Keratinocyte (primary cell): ENCODE data around the gene PTPRN2. TPM values are rescaled to one million over a fixed set of nuclear protein-coding genes. Genes with fewer than 3 reads are reported as not detected.
"Not testable (repeated sequence)": the region's sequence is repeated elsewhere in the genome, so short reads cannot be mapped to it uniquely, and the experiment has no call there.

Source experiments
- DNase-seq: peaks from one replicate; pipeline ENCODE4 v3.0.0-alpha.2; 2011; ENCODE audit warnings: low read depth, missing footprints, low spot score
- FAIRE-seq: peaks from 2 replicates; lab custom pipeline; 2011; peaks lifted over from hg19 to GRCh38; lab: Jason Lieb, UNC
- H2AFZ ChIP-seq: 2 replicates; pipeline ENCODE4 v1.6.0; 2012; ENCODE audit warnings: low read length, control low read depth, inconsistent platforms; ENCODE audit not compliant: control insufficient read depth
- H3K27ac ChIP-seq: 2 replicates; pipeline ENCODE4 v1.5.1; 2011; ENCODE audit warnings: low read length; ENCODE audit not compliant: control insufficient read depth, insufficient read depth
- H3K27me3 ChIP-seq: 3 replicates; pipeline ENCODE4 v1.6.0; 2011; ENCODE audit warnings: low read length; ENCODE audit not compliant: control insufficient read depth, insufficient read depth; ENCODE audit errors: extremely low read depth
- H3K36me3 ChIP-seq, 2 experiments: 2 replicates in 1 of 2; 3 replicates in 1 of 2; pipeline ENCODE4 v1.5.1; 2011; ENCODE audit warnings: low read length in 2 of 2, mild to moderate bottlenecking in 1 of 2; ENCODE audit not compliant: control insufficient read depth in 2 of 2, insufficient read depth in 2 of 2; ENCODE audit errors: extremely low read depth in 1 of 2
- H3K4me1 ChIP-seq: 3 replicates; pipeline ENCODE4 v1.5.1; 2011; ENCODE audit warnings: low read length; ENCODE audit not compliant: control insufficient read depth, insufficient read depth; ENCODE audit errors: extremely low read depth
- H3K4me2 ChIP-seq: 3 replicates; pipeline ENCODE4 v1.6.0; 2011; ENCODE audit warnings: low read depth, low read length; ENCODE audit not compliant: control insufficient read depth, insufficient read depth; ENCODE audit errors: extremely low read depth
- H3K4me3 ChIP-seq, 3 experiments: fragments of 200-600 bp in 1 of 3; sonication (generic) in 1 of 3; 2 replicates in 2 of 3; 3 replicates in 1 of 3; pipeline ENCODE4 v1.5.1; 2011 to 2016; ENCODE audit warnings: low read length in 3 of 3, mild to moderate bottlenecking in 3 of 3, control low read depth in 2 of 3, inconsistent platforms in 1 of 3, low read depth in 1 of 3, mixed read lengths in 1 of 3, mixed run types in 1 of 3, moderate library complexity in 1 of 3; ENCODE audit not compliant: control insufficient read depth in 2 of 3, insufficient read depth in 2 of 3; ENCODE audit errors: extremely low read depth in 1 of 3
- H3K79me2 ChIP-seq: 2 replicates; pipeline ENCODE4 v1.6.0; 2012; ENCODE audit warnings: low read length; ENCODE audit not compliant: control insufficient read depth, insufficient read depth
- H3K9ac ChIP-seq: 3 replicates; pipeline ENCODE4 v1.6.0; 2011; ENCODE audit warnings: low read length; ENCODE audit not compliant: control insufficient read depth, insufficient read depth; ENCODE audit errors: extremely low read depth
- H3K9me1 ChIP-seq: 3 replicates; pipeline ENCODE4 v1.6.0; 2011; ENCODE audit warnings: low read length; ENCODE audit not compliant: control insufficient read depth, insufficient read depth; ENCODE audit errors: extremely low read depth
- H3K9me3 ChIP-seq: 2 replicates; pipeline ENCODE4 v1.5.1; 2012; ENCODE audit warnings: low read depth, low read length; ENCODE audit not compliant: control insufficient read depth
- H4K20me1 ChIP-seq: 3 replicates; pipeline ENCODE4 v1.6.0; 2011; ENCODE audit warnings: low read length; ENCODE audit not compliant: control insufficient read depth, insufficient read depth; ENCODE audit errors: extremely low read depth
- EZH2 ChIP-seq: IDR thresholded peaks from one replicate; pipeline ENCODE4 v1.6.1; 2012; ENCODE audit warnings: inconsistent platforms, mild to moderate bottlenecking, low read length, moderate library complexity
- dilution Hi-C: fragments of 300-500 bp; cut with MboI; formaldehyde crosslinking; loops from one replicate; pipeline ENCODE4 v1.7.0; 2020; ENCODE audit warnings: low sequenced_read_pairs; ENCODE audit not compliant: extremely low pct_ligation_motif_present
- polyA plus RNA-seq, 5 experiments: library from polyadenylated mRNA; depleted of rRNA in 3 of 5; stranded (reverse) in 3 of 5; stranded (forward) in 1 of 5; unstranded in 1 of 5; fragments of >200 nt; gene quantifications; 1 replicate in 1 of 5; 2 replicates in 3 of 5; 3 replicates in 1 of 5; pipeline versions ENCODE4 v1.2.1 to v1.2.3, GENCODE V29; 2011 to 2012; ENCODE audit warnings: missing spikeins in 2 of 5, low read depth in 1 of 5, low replicate concordance in 1 of 5
- TF ChIP-seq, protein P1 (sequence below), 3 experiments: IDR thresholded peaks in 1 of 3; conservative IDR thresholded peaks in 1 of 3; optimal IDR thresholded peaks in 1 of 3; 2 replicates in 2 of 3; 3 replicates in 1 of 3; pipeline versions ENCODE3 to v1.5.1; 2011; ENCODE audit warnings: low read length in 3 of 3, mild to moderate bottlenecking in 3 of 3, moderate library complexity in 2 of 3, control low read depth in 1 of 3, inconsistent platforms in 1 of 3; ENCODE audit not compliant: insufficient read depth in 2 of 3; ENCODE audit errors: extremely low read depth in 1 of 3

Gene PTPRN2
- polyA plus RNA-seq, 1 donor (not counting 4 experiments of a cell fraction or from before 2014, with no cell fraction given) = not detected

DNA sequence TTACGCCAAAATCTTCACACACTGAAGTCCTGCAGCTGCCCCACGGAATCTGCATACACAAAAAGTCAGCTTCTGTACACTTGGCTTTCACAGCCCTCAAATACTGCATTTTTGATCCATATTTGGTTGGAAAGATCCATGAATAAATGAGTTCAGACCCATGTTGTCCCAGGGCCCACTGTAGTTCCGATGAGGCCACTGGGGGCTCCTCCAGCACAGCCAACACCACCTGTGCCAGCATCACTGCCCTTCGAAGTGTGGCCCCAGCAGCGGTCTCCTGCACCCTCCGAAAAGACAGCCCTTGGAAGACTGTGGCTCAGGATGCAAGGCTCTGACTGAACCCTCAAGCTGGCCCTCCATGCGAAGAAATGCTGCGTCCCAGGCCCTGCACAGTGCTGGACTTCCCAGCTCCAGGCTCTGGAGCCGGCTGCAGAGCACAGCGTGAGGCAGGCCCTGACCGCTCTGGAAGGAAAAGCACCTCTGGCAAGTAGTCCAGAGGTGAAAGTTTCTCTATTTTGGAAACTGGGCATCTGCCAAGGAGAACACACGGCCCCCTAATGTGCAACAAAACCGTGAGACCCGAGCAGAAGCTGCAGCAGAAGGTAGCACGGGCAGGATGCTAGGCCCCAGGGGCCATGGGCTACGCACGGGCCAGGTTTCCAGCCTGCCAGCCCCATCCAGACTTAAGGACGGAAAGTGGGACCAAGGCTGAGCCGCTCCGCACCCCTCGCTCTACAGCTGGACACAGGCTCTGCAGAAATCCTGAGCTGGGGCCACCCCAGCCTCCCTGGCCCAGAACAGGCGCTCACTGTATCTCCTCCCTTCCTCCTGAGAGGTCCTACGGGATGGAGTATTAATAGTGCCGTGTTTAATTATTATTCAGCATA is 62.6 kb downstream of the PTPRN2 start:
- no peak overlapping the region for H3K27ac ChIP-seq
- no peaks in the 10 kb centered on the region for H3K79me2 ChIP-seq
- dilution Hi-C loops = no loop called here
- TF ChIP-seq, protein P1, sequence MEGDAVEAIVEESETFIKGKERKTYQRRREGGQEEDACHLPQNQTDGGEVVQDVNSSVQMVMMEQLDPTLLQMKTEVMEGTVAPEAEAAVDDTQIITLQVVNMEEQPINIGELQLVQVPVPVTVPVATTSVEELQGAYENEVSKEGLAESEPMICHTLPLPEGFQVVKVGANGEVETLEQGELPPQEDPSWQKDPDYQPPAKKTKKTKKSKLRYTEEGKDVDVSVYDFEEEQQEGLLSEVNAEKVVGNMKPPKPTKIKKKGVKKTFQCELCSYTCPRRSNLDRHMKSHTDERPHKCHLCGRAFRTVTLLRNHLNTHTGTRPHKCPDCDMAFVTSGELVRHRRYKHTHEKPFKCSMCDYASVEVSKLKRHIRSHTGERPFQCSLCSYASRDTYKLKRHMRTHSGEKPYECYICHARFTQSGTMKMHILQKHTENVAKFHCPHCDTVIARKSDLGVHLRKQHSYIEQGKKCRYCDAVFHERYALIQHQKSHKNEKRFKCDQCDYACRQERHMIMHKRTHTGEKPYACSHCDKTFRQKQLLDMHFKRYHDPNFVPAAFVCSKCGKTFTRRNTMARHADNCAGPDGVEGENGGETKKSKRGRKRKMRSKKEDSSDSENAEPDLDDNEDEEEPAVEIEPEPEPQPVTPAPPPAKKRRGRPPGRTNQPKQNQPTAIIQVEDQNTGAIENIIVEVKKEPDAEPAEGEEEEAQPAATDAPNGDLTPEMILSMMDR (optimal IDR thresholded peaks at IDR 0.05 in 1 of 3, IDR thresholded peaks at IDR 0.05 in 1 of 3, conservative IDR thresholded peaks at IDR 0.05 in 1 of 3; ENCODE audit: extremely low read depth in 1 of 3, insufficient read depth in 2 of 3, low read length in 3 of 3) = no peak
- TF ChIP-seq EZH2 = no peak
- no peak overlapping the region for H2AFZ ChIP-seq
- H4K20me1 ChIP-seq = no peaks in the 10 kb centered on the region
- no peak overlapping the region for H3K9ac ChIP-seq
- FAIRE-seq (no peak), DNase-seq (no peak)
- no peak overlapping the region for H3K4me3 ChIP-seq
- H3K27me3 ChIP-seq = no peaks in the 10 kb centered on the region
- no peaks in the 10 kb centered on the region for H3K9me1 ChIP-seq
- no peaks in the 10 kb centered on the region for H3K36me3 ChIP-seq
- H3K4me2 ChIP-seq = no peak overlapping the region
- H3K9me3 ChIP-seq = peaks cover 20% of the 10 kb centered on the region
- H3K4me1 ChIP-seq = no peaks in the 10 kb centered on the region

DNA sequence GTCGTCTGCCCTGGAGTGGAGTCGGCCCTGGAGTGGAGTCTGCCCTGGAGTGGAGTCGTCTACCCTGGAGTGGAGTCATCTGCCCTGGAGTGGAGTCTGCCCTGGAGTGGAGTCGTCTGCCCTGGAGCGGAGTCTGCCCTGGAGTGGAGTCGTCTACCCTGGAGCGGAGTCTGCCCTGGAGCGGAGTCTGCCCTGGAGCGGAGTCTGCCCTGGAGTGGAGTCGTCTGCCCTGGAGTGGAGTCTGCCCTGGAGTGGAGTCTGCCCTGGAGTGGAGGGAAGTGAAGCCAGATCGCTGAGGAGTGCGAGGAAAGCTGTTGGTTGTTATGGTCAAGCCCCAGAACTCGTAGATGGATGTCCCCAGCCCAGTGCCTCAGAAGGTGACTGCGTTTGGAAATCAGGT is 63.3 kb downstream of the PTPRN2 start:
- H3K4me3 ChIP-seq, H3K27me3 ChIP-seq, H3K9me1 ChIP-seq, H3K79me2 ChIP-seq, FAIRE-seq, DNase-seq, H4K20me1 ChIP-seq, H3K9ac ChIP-seq, H3K4me1 ChIP-seq, H3K36me3 ChIP-seq, H3K27ac ChIP-seq, H2AFZ ChIP-seq, H3K4me2 ChIP-seq, dilution Hi-C loops: not testable (repeated sequence)
- H3K9me3 ChIP-seq = peaks cover 16% of the 10 kb centered on the region

DNA sequence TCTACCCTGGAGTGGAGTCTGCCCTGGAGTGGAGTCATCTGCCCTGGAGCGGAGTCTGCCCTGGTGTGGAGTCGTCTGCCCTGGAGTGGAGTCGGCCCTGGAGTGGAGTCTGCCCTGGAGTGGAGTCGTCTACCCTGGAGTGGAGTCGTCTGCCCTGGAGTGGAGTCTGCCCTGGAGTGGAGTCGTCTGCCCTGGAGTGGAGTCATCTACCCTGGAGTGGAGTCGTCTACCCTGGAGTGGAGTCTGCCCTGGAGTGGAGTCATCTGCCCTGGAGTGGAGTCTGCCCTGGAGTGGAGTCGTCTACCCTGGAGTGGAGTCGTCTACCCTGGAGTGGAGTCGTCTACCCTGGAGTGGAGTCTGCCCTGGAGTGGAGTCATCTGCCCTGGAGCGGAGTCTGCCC is 63.7 kb downstream of the PTPRN2 start:
- H3K27me3 ChIP-seq, DNase-seq, H3K4me1 ChIP-seq, H3K9me1 ChIP-seq, H4K20me1 ChIP-seq, dilution Hi-C loops, H3K9ac ChIP-seq, H3K36me3 ChIP-seq, H3K79me2 ChIP-seq, H3K4me3 ChIP-seq, H3K27ac ChIP-seq, FAIRE-seq, H2AFZ ChIP-seq, H3K4me2 ChIP-seq: not testable (repeated sequence)
- peaks cover 16% of the 10 kb centered on the region for H3K9me3 ChIP-seq

DNA sequence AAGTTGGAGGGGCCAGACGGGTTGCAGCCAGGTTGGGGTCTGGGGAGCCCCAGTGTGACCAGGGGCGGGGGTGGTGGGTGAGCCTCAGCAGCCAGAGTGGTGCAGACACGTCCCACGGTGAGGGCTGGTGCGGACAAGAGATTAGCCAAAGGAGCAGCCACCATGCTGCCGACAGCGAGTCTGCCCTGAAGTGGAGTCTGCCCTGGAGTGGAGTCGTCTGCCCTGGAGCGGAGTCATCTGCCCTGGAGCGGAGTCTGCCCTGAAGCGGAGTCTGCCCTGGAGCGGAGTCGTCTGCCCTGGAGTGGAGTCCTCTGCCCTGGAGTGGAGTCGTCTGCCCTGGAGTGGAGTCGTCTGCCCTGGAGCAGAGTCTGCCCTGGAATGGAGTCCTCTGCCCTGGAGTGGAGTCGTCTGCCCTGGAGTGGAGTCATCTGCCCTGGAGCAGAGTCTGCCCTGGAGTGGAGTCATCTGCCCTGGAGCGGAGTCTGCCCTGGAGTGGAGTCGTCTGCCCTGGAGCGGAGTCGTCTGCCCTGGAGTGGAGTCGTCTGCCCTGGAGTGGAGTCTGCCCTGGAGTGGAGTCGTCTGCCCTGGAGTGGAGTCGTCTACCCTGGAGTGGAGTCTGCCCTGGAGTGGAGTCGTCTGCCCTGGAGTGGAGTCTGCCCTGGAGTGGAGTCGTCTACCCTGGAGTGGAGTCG is 64.3 kb downstream of the PTPRN2 start:
- peaks cover 15% of the 10 kb centered on the region for H3K9me3 ChIP-seq
- dilution Hi-C loops, FAIRE-seq: not testable (repeated sequence)

More for the DNA sequence above, 64.3 kb downstream of the PTPRN2 start:
- not testable (repeated sequence) for H3K4me3 ChIP-seq, H3K27me3 ChIP-seq, H4K20me1 ChIP-seq, H3K4me1 ChIP-seq, H3K9me1 ChIP-seq, H3K79me2 ChIP-seq, H3K9ac ChIP-seq, H3K36me3 ChIP-seq, H3K27ac ChIP-seq, H2AFZ ChIP-seq, DNase-seq, H3K4me2 ChIP-seq
